Measurements from ENCODE around the gene SLC16A8. TPM values are rescaled to one million over a fixed set of nuclear protein-coding genes. Genes with fewer than 3 reads are reported as not detected.

The SLC16A8 gene
- total and polyA plus RNA-seq, 2 of the 13 experiments (the other 11 are each of a cell fraction or from before 2014, with no cell fraction given) = not detected

- TF ChIP-seq TBP (CRISPR knock-in tag; IDR thresholded peaks at IDR 0.05) (no peak), ZNF761 (CRISPR knock-in tag; conservative IDR thresholded peaks at IDR 0.05) (no peak)
These were observed 1.5 kb upstream of the SLC16A8 start (continued) for GRCh38 chr22:38085501-38085900.

DNA sequence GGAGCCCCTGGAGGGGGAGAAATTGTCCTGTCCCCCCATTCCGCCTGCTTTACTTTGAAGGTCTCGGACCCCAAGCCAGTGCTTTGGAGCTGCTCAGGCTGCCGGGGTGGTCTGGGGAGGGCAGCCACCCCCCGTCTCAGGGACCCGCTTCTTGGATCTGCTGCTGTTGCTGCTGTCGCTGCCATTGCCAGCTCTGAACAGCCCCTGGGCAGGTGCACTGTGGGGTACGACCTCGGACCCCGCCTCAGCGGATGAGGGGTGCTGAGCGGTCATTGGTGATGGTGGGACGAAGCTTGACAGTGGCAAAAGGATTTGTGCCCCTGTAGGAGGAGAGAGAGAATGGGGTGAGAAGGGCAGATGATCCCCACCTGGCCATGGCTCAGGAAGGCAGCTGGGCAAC is 1.1 kb upstream of the SLC16A8 start:
- Histone ChIP-seq H3K27me3 (ENCODE audit: control insufficient read depth in 1 of 2, insufficient read depth in 2 of 2, low read length in 2 of 2) (no peaks in the 10 kb centered on the region), H3K4me3 (replicated peaks in 1 of 3; ENCODE audit: insufficient read depth in 1 of 3, low read depth in 2 of 3, low read length in 3 of 3) (no peak overlapping the region), H3K79me2 (ENCODE audit: insufficient read depth, low read length) (no peaks in the 10 kb centered on the region), H2AFZ (ENCODE audit: low read length) (no peak overlapping the region), H3K4me2 (ENCODE audit: low read depth, low read length) (no peak overlapping the region), H4K20me1 (ENCODE audit: insufficient read depth, low read length) (no peaks in the 10 kb centered on the region), H3K4me1 (ENCODE audit: insufficient read depth, low read length) (no peaks in the 10 kb centered on the region), H3K36me3 (replicated peaks in 1 of 2; ENCODE audit: control insufficient read depth in 1 of 2, insufficient read depth in 2 of 2, low read length in 2 of 2) (peaks cover 9 to 16% of the 10 kb centered on the region in 2 experiments; a peak in 4 of 5 replicates), H3K9ac (ENCODE audit: insufficient read depth, low read depth, low read length) (no peak overlapping the region), H3K27ac (ENCODE audit: extremely low read length, insufficient read depth, low read length) (no peak overlapping the region), H3K9me3 (ENCODE audit: low read length) (no peaks in the 10 kb centered on the region)
- ChIA-PET CTCF (ENCODE audit: low intra/inter-chr PET ratio, low total read pairs) (no interaction called here), POLR2A (interaction anchor here (1.2 kb wide), 1 partner anchor 10 kb away, joined by 3 read pairs; no protein-coding TSS in a partner anchor)
- TF ChIP-seq ZNF34 (CRISPR knock-in tag; IDR thresholded peaks at IDR 0.05; ENCODE audit: borderline replicate concordance) (no peak), MXI1 (IDR thresholded peaks at IDR 0.05; ENCODE audit: borderline replicate concordance, low read depth, low read length) (no peak), GZF1 (CRISPR knock-in tag; IDR thresholded peaks at IDR 0.05) (no peak), ZNF256 (CRISPR knock-in tag; conservative IDR thresholded peaks at IDR 0.05) (no peak), NR3C1 (CRISPR knock-in tag; IDR thresholded peaks at IDR 0.05) (no peak), AHDC1 (CRISPR knock-in tag; IDR thresholded peaks at IDR 0.05; ENCODE audit: borderline replicate concordance) (no peak), NFRKB (IDR thresholded peaks at IDR 0.05) (no peak), ZNF235 (CRISPR knock-in tag; IDR thresholded peaks at IDR 0.05; ENCODE audit: borderline replicate concordance) (no peak), HNRNPK (IDR thresholded peaks at IDR 0.05; ENCODE audit: low read depth, low read length, poor library complexity, severe bottlenecking) (no peak), GPN1 (CRISPR knock-in tag; IDR thresholded peaks at IDR 0.05; ENCODE audit: borderline replicate concordance) (no peak)
- TF ChIP-seq, protein P1, sequence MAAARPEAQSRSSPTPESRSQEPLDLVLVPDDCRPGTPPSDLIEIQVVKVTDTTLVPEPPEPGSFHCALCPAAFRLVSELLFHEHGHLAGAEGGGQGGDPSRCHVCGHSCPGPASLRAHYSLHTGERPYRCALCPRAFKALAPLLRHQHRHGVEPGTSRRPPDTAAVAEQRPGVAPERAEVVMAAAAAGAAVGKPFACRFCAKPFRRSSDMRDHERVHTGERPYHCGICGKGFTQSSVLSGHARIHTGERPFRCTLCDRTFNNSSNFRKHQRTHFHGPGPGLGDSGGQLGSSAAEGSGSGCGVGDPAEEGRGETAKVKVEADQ (CRISPR knock-in tag; IDR thresholded peaks at IDR 0.05; ENCODE audit: borderline replicate concordance) = no peak
- TF ChIP-seq, protein P2, sequence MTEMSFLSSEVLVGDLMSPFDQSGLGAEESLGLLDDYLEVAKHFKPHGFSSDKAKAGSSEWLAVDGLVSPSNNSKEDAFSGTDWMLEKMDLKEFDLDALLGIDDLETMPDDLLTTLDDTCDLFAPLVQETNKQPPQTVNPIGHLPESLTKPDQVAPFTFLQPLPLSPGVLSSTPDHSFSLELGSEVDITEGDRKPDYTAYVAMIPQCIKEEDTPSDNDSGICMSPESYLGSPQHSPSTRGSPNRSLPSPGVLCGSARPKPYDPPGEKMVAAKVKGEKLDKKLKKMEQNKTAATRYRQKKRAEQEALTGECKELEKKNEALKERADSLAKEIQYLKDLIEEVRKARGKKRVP (CRISPR knock-in tag; IDR thresholded peaks at IDR 0.05) = no peak
- FAIRE-seq (no peak), DNase-seq (ENCODE audit: low spot score) (no peak), ATAC-seq (no peak)
- 97% methylated on average over 10 of the region's 12 CpGs for WGBS (ENCODE audit: low lambda C conversion rate)
- in situ Hi-C loops (cut with HindIII; ENCODE audit: extremely low pct_ligation_motif_present, low pct_unique_long_range_greater_than_20kb) (no loop called here), intact Hi-C loops (cut with micrococcal nuclease; ENCODE audit: unreplicated experiment) (no loop called here)
- BruUV-seq (replicated peaks) = no TSS peak
